CD4-positive, alpha-beta T cell (primary cell): ENCODE measurements around the gene GRID1. TPM values are rescaled to one million over a fixed set of nuclear protein-coding genes. Genes with fewer than 3 reads are reported as not detected.

Experiments
- ATAC-seq: fragments of 200-7000 bp; cut with Tn5 transposase; one replicate; pipeline ENCODE4 v1.10.0; 2022; ENCODE audit warnings: mild to moderate bottlenecking; ENCODE audit not compliant: poor library complexity
- CTCF ChIA-PET: fragments of 350-600 bp; sonication (Branson Sonifier 250); formaldehyde crosslinking; loops from one replicate; lab custom pipeline; 2021; ENCODE audit warnings: antibody characterized with exemption, inconsistent platforms; lab: Charles Lee
- POLR2A ChIA-PET: fragments of 350-600 bp; sonication (Branson Sonifier 250); formaldehyde crosslinking; loops from one replicate; lab custom pipeline; 2021; ENCODE audit warnings: antibody characterized with exemption, inconsistent platforms; lab: Charles Lee
- DNase-seq, 14 experiments: peaks; one replicate each; pipeline ENCODE4 v3.0.0-alpha.2; 2013 to 2020; ENCODE audit warnings: mixed read lengths in 2 of 14
- H3K27ac ChIP-seq, 2 donors: one replicate each; pipeline versions ENCODE4 v1.5.1 to v1.7.0; 2013; ENCODE audit warnings: low read length in 2 of 2, low read depth in 1 of 2, mild to moderate bottlenecking in 1 of 2
- H3K27me3 ChIP-seq, 2 experiments: 1 replicate in 1 of 2; 2 replicates in 1 of 2; pipeline versions ENCODE4 v1.6.1 to v1.7.0; 2013; ENCODE audit warnings: low read length in 2 of 2, control low read depth in 1 of 2, mild to moderate bottlenecking in 1 of 2, moderate library complexity in 1 of 2; ENCODE audit not compliant: insufficient read depth in 2 of 2, control insufficient read depth in 1 of 2
- H3K36me3 ChIP-seq: one replicate; pipeline ENCODE4 v1.6.1; 2013; ENCODE audit warnings: low read length, control low read depth; ENCODE audit not compliant: insufficient read depth
- H3K4me1 ChIP-seq: one replicate; pipeline ENCODE4 v1.6.1; 2013; ENCODE audit warnings: low read length, control low read depth; ENCODE audit not compliant: insufficient read depth
- H3K4me3 ChIP-seq: one replicate; pipeline ENCODE4 v1.5.1; 2013; ENCODE audit warnings: mild to moderate bottlenecking, low read length, moderate library complexity
- H3K9me3 ChIP-seq, 2 experiments: 1 replicate in 1 of 2; 2 replicates in 1 of 2; pipeline versions ENCODE4 v1.6.1 to v1.7.0; 2013; ENCODE audit warnings: low read length in 2 of 2, mild to moderate bottlenecking in 2 of 2, control low read depth in 1 of 2, moderate library complexity in 1 of 2; ENCODE audit not compliant: control insufficient read depth in 1 of 2, insufficient read depth in 1 of 2
- H3K27ac Mint-ChIP-seq: one replicate; pipeline ENCODE4 v1.8.0; 2020; ENCODE audit warnings: mixed read lengths
- H3K27me3 Mint-ChIP-seq: one replicate; pipeline ENCODE4 v1.8.0; 2021; ENCODE audit warnings: mixed read lengths
- H3K36me3 Mint-ChIP-seq: one replicate; pipeline ENCODE4 v1.8.0; 2021; ENCODE audit warnings: low read depth, mixed read lengths
- H3K4me1 Mint-ChIP-seq: one replicate; pipeline ENCODE4 v1.8.0; 2021; ENCODE audit warnings: low read depth, mixed read lengths
- H3K4me3 Mint-ChIP-seq: one replicate; pipeline ENCODE4 v1.8.0; 2020; ENCODE audit warnings: mild to moderate bottlenecking, mixed read lengths
- H3K9me3 Mint-ChIP-seq: one replicate; pipeline ENCODE4 v1.8.0; 2020; ENCODE audit warnings: mixed read lengths
- intact Hi-C, 2 experiments: fragments of 100-400 bp; cut with DNase I in 1 of 2; cut with micrococcal nuclease in 1 of 2; formaldehyde crosslinking; loops; one replicate each; pipeline versions ENCODE4 v1.15.1 to v1.9.0; 2023 to 2025; cut with DNase I, micrococcal nuclease
- total RNA-seq, 174 experiments: library from RNA in 2 of 174; stranded (reverse) in 2 of 174; gene quantifications; one replicate each; pipeline ENCODE4 v1.2.3 and lab custom pipeline; 2021 to 2026
- TF ChIP-seq, protein P1 (sequence below): fragments of 200-600 bp; IDR thresholded peaks from one replicate; pipeline ENCODE4 v1.8.0; 2022; ENCODE audit warnings: antibody characterized with exemption, mild to moderate bottlenecking

The GRID1 gene
- total RNA-seq, 2 experiments from 2014 or later = not detected

DNA sequence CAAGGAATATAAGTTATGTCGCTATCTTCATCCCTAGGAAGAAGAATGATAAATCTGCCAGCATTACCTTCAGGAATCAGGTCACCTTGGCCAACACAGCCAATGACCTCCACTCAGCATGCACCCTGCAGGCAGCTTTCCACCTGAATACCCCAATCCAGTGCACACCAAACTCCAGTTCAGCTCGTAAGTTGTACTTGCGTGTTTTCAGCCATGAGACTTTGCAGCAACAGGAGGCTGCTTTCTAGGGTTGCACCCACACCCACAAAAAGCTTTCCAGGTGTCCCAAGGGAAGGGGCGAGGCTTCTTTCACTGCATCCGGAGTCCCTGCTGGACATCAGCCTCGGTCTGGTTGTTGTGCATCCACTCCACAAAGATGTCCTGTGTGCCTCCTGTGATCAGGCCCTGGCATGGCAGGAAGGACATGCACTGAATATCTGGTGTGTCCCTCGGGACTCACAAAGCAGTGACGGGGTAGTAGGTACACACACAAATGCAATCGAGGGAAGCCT, 282.9 kb downstream of the GRID1 start:
- H3K9me3 ChIP-seq = no peaks in the 10 kb centered on the region
- no peak overlapping the region for H3K4me3 ChIP-seq
- ATAC-seq (no peak), DNase-seq (no peak)
- no peak overlapping the region for H3K27ac ChIP-seq
- no peaks in the 10 kb centered on the region for H3K4me1 Mint-ChIP-seq
- peaks cover 3 to 8% of the 10 kb centered on the region in 2 experiments for H3K27me3 ChIP-seq
- no peaks in the 10 kb centered on the region for H3K36me3 ChIP-seq
- no peaks in the 10 kb centered on the region for H3K9me3 Mint-ChIP-seq
- POLR2A ChIA-PET = no interaction called here
- H3K27me3 Mint-ChIP-seq = peaks cover 52% of the 10 kb centered on the region
- H3K36me3 Mint-ChIP-seq = no peaks in the 10 kb centered on the region
- intact Hi-C loops = no loop called here
- H3K27ac Mint-ChIP-seq = no peak overlapping the region
- H3K4me3 Mint-ChIP-seq = no peak overlapping the region
- TF ChIP-seq, protein P1, sequence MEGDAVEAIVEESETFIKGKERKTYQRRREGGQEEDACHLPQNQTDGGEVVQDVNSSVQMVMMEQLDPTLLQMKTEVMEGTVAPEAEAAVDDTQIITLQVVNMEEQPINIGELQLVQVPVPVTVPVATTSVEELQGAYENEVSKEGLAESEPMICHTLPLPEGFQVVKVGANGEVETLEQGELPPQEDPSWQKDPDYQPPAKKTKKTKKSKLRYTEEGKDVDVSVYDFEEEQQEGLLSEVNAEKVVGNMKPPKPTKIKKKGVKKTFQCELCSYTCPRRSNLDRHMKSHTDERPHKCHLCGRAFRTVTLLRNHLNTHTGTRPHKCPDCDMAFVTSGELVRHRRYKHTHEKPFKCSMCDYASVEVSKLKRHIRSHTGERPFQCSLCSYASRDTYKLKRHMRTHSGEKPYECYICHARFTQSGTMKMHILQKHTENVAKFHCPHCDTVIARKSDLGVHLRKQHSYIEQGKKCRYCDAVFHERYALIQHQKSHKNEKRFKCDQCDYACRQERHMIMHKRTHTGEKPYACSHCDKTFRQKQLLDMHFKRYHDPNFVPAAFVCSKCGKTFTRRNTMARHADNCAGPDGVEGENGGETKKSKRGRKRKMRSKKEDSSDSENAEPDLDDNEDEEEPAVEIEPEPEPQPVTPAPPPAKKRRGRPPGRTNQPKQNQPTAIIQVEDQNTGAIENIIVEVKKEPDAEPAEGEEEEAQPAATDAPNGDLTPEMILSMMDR = no peak
- H3K4me1 ChIP-seq = no peaks in the 10 kb centered on the region
- CTCF ChIA-PET = no interaction called here

DNA sequence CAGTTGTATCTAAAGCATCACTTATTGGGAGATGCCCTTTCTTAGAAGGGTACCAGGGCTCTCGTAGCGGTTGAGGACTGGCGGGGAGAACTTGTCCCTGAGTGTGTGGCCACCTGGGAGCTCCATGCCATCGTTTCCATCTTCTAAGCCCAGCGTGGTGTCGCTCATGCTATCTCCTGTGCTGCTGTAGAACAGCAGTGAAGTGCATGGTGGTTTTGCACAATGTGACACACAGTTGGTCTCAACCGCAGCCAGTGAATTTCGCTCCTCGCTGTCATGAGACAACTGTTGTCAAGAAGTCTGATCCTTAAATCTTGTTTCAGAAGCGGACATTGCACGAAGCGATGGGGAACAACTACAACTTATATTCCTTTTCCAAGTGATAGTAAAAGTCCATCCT, 283.4 kb downstream of the GRID1 start:
- DNase-seq (no peak), ATAC-seq (no peak)
- no peaks in the 10 kb centered on the region for H3K9me3 Mint-ChIP-seq
- no peak overlapping the region for H3K4me3 Mint-ChIP-seq
- intact Hi-C loops = no loop called here
- no peak overlapping the region for H3K27ac Mint-ChIP-seq
- CTCF ChIA-PET = no interaction called here
- Histone ChIP-seq H3K4me3 (no peak overlapping the region), H3K36me3 (no peaks in the 10 kb centered on the region), H3K27ac (no peak overlapping the region), H3K27me3 (peaks cover 3 to 8% of the 10 kb centered on the region in 2 experiments), H3K4me1 (no peaks in the 10 kb centered on the region), H3K9me3 (no peaks in the 10 kb centered on the region)
- no peaks in the 10 kb centered on the region for H3K4me1 Mint-ChIP-seq
- H3K27me3 Mint-ChIP-seq = peaks cover 50% of the 10 kb centered on the region
- H3K36me3 Mint-ChIP-seq = no peaks in the 10 kb centered on the region
- POLR2A ChIA-PET = no interaction called here
- TF ChIP-seq, protein P1 = no peak

DNA sequence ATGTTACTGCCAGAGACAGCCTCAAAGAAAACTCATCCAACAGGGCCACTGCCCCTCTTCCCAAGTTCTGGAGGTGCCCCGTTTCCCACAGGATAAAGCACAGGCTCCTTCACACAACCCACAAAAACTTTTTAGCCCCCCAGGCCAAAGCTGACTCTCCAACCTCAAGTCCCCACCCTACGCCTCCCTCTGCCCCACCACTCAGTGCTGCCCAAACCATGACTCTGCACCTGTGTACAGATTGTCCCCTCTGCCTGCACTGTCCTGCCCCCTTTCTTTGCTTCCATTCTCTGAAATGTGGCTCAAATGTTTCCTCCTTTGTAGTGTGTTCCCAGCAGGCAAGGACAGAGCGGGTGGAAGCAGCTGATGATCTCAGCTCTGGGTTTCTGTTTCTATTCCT, 284.0 kb downstream of the GRID1 start:
- Mint-ChIP-seq H3K27ac (no peak overlapping the region), H3K27me3 (peaks cover 44% of the 10 kb centered on the region), H3K4me3 (no peak overlapping the region), H3K9me3 (no peaks in the 10 kb centered on the region), H3K36me3 (no peaks in the 10 kb centered on the region), H3K4me1 (no peaks in the 10 kb centered on the region)
- H3K27ac ChIP-seq = no peak overlapping the region
- intact Hi-C loops = no loop called here
- H3K27me3 ChIP-seq = peaks cover 3 to 8% of the 10 kb centered on the region in 2 experiments
- no peaks in the 10 kb centered on the region for H3K36me3 ChIP-seq
- ATAC-seq (no peak), DNase-seq (no peak)
- no peak overlapping the region for H3K4me3 ChIP-seq
- ChIA-PET CTCF (no interaction called here), POLR2A (no interaction called here)
- TF ChIP-seq, protein P1 = no peak
- H3K4me1 ChIP-seq = no peaks in the 10 kb centered on the region
- no peaks in the 10 kb centered on the region for H3K9me3 ChIP-seq
